Memory B cell (primary cell): Measurements from ENCODE around the gene TLX2.
A peak's percentile ranks its signal among the peaks of the same experiment; 100 is the strongest.
"Not testable (repeated sequence)": the region's sequence is repeated elsewhere in the genome, so short reads cannot be mapped to it uniquely, and the experiment has no call there.

Source experiments
- ATAC-seq: fragments of 150-1000 bp; cut with Tn5 transposase; 2 replicates; pipeline ENCODE4 v1.10.0; 2021; ENCODE audit warnings: low read depth, mild to moderate bottlenecking, moderate library complexity
- DNase-seq, 2 donors: peaks; one replicate each; pipeline ENCODE4 v3.0.0; 2022; ENCODE audit warnings: low spot score in 2 of 2
- H3K27ac Mint-ChIP-seq: one replicate; pipeline ENCODE4 v1.8.0; 2022; ENCODE audit warnings: mild to moderate bottlenecking, moderate library complexity, mixed read lengths
- H3K27me3 Mint-ChIP-seq: one replicate; pipeline ENCODE4 v1.8.0; 2022; ENCODE audit warnings: mixed read lengths
- H3K36me3 Mint-ChIP-seq: one replicate; pipeline ENCODE4 v1.8.0; 2022; ENCODE audit warnings: mild to moderate bottlenecking, mixed read lengths
- H3K4me1 Mint-ChIP-seq: one replicate; pipeline ENCODE4 v1.8.0; 2022; ENCODE audit warnings: mixed read lengths
- H3K4me3 Mint-ChIP-seq: one replicate; pipeline ENCODE4 v1.8.0; 2022; ENCODE audit warnings: mild to moderate bottlenecking, moderate library complexity, mixed read lengths
- H3K9me3 Mint-ChIP-seq: one replicate; pipeline ENCODE4 v1.8.0; 2022; ENCODE audit warnings: mixed read lengths

TLX2 gene

DNA sequence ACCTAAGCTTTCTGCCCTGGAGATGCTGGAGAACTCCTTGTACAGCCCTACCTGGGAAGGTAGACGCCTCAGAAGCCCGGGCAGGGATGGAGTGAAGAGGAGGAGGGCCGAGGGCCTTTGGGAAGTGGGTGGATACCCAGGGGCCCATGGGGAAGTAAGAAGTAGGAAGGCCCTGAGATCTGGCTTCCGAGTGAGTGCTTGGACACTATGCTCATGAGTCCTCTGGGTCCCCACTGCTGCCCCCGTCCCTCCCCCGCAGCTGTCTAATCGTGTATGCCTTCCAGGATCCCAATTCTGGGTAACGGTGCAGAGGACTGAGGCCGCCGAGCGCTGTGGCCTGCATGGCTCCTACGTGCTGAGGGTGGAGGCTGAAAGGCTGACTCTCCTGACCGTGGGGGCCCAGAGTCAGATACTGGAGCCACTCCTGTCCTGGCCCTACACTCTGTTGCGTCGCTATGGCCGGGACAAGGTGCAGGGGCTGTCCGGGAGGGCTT, 41.4 kb downstream of the TLX2 start:
- peaks cover 3% of the 10 kb centered on the region for H3K27me3 Mint-ChIP-seq

DNA sequence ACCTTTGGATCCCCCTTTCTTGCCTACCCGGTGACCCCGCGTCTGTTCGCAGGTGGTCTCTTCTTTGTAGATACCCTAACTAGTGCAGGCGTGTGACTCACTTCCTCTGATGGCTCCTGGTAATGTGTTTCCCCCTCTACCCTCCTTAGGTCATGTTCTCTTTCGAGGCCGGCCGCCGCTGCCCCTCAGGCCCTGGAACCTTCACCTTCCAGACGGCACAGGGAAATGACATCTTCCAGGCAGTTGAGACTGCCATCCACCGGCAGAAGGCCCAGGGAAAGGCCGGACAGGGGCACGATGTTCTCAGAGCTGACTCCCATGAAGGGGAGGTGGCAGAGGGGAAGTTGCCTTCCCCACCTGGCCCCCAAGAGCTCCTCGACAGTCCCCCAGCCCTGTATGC, 41.9 kb downstream of the TLX2 start:
- peak overlapping the region; percentile 92 for H3K4me3 Mint-ChIP-seq
- no peaks in the 10 kb centered on the region for H3K9me3 Mint-ChIP-seq
- H3K27ac Mint-ChIP-seq, result no peak overlapping the region
- DNase-seq (no peak), ATAC-seq (no peak)
- H3K27me3 Mint-ChIP-seq, result peaks cover 3% of the 10 kb centered on the region
- H3K4me1 Mint-ChIP-seq, result peaks cover 29% of the 10 kb centered on the region
- peaks cover 3% of the 10 kb centered on the region for H3K36me3 Mint-ChIP-seq

More for the DNA sequence above, 41.4 kb downstream of the TLX2 start:
- no peak for DNase-seq
- peak overlapping the region; percentile 92 for H3K4me3 Mint-ChIP-seq
- H3K9me3 Mint-ChIP-seq, result no peaks in the 10 kb centered on the region
- peaks cover 29% of the 10 kb centered on the region for H3K4me1 Mint-ChIP-seq
- peak overlapping the region; percentile 74 for H3K27ac Mint-ChIP-seq
- H3K36me3 Mint-ChIP-seq, result peaks cover 3% of the 10 kb centered on the region
- no peak for ATAC-seq

DNA sequence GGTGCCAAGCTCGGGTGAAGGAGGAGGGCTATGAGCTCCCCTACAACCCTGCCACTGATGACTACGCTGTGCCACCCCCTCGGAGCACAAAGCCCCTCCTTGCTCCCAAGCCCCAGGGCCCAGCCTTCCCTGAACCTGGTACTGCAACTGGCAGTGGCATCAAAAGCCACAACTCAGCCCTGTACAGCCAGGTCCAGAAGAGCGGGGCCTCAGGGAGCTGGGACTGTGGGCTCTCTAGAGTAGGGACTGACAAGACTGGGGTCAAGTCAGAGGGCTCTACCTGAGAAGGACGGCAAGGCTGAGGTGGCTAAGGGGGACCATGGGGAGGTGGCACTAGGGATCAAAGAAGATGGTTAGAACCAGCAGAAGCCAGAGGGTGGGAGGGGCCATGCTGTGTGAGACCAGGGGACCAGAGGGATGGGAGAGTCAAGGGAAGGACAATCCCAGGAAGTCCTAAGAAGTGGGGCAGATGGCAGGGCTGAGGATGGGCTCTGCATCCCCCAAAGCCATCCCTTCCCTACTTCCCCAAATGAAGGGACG, 42.7 kb downstream of the TLX2 start:
- no peaks in the 10 kb centered on the region for H3K27me3 Mint-ChIP-seq
- H3K36me3 Mint-ChIP-seq, result peaks cover 3% of the 10 kb centered on the region
- peaks cover 23% of the 10 kb centered on the region for H3K4me1 Mint-ChIP-seq
- no peaks in the 10 kb centered on the region for H3K9me3 Mint-ChIP-seq
- no peak for ATAC-seq
- DNase-seq, result no peak
- peak overlapping the region; percentile 70 for H3K27ac Mint-ChIP-seq
- H3K4me3 Mint-ChIP-seq, result no peak overlapping the region

DNA sequence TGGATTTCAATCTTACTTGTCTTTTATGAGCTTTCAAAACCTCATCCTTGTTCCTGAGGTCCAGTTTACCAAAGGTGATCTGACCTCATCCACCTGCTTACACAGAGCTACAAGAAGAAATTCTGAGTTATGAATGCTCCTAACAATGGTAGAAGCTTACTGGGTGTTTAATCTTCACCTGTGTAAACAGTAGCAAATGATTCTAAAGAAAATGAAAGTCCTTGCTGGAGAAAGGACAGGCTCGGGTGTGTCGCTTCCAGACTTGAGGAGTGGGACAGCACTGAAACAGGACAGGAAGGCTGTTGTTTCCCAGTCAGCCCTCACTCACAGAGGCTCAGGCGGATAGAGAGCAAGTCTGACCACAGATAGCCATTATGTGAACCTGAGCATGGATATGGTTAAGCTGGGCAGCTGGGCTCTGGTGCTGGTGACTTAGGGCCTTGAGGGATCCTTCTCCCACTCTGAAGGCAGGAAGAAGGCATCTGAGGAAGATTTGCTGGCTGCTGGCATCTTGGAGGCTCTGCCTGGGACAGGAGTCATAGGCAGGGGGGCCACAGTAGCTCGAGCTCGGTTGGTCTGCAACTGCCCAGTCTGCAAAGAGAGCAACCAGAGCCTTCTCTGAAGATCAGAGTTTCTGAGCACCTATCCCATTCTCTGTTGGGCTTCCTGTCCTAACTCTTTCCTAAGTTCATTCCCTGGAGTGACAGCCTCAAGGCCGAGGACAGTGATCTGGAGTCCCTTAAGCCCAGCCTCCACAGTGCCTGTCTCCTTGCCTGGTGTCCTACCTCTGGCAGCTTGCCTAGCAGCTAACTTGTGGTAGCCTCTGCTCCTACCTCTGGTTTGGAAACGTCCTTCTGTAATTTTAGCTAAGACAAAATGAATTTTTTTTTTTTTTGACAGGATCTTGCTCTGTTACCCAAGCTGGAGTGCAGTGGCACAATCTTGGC, 44.3 kb downstream of the TLX2 start:
- ATAC-seq (no peak), DNase-seq (no peak)
- Mint-ChIP-seq H3K27ac (no peak overlapping the region), H3K4me3 (no peak overlapping the region), H3K9me3 (no peaks in the 10 kb centered on the region), H3K4me1 (peaks cover 11% of the 10 kb centered on the region), H3K36me3 (peaks cover 3% of the 10 kb centered on the region), H3K27me3 (no peaks in the 10 kb centered on the region)

DNA sequence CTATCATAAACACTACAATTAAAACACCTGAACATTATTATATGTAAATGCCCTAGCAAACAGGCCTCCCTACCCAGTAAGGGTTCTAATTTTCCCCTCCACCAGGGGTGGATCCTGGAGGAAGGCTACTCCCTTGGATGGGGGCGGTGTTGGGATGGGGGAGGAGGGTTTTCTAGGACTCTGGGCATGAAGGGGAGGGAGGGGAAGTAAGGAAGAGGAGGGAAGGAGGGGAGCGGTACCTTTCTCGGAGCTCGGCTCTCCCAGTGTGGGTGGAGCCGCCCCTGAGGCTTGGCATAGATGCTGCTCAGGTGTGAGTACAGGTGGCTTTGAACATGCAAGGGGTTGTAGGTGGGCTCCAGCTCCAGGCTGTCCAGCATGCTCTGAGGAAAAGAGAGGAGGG, 45.7 kb downstream of the TLX2 start:
- ATAC-seq (no peak), DNase-seq (no peak)
- no peaks in the 10 kb centered on the region for H3K9me3 Mint-ChIP-seq
- H3K27ac Mint-ChIP-seq, result peak overlapping the region; percentile 50
- peaks cover 3% of the 10 kb centered on the region for H3K36me3 Mint-ChIP-seq
- H3K4me3 Mint-ChIP-seq, result no peak overlapping the region
- peaks cover 9% of the 10 kb centered on the region for H3K4me1 Mint-ChIP-seq
- no peaks in the 10 kb centered on the region for H3K27me3 Mint-ChIP-seq

DNA sequence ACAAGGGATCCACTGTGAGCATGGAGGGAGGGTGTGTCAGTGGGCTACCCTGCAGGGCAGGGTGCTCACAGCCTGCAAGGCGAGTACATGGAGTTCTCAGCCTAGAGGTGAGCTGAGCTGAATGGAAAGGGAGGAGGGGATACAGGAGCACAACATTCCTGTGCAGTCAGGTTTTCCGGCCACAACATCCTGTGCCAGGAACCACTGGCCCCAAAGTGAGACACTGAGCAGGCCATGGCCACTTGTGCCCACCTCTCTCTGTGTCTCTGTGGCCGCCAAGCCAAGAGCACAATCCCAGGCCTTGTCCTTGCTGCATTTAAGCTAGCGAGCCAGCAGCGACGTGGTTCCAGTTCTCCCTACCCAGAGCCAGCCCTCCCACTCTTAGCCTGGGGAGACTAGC, 46.3 kb downstream of the TLX2 start:
- ATAC-seq (no peak), DNase-seq (no peak)
- H3K27me3 Mint-ChIP-seq, result no peaks in the 10 kb centered on the region
- H3K4me3 Mint-ChIP-seq, result no peak overlapping the region
- H3K36me3 Mint-ChIP-seq, result peaks cover 3% of the 10 kb centered on the region
- peak overlapping the region; percentile 50 for H3K27ac Mint-ChIP-seq
- H3K9me3 Mint-ChIP-seq, result no peaks in the 10 kb centered on the region
- peaks cover 9% of the 10 kb centered on the region for H3K4me1 Mint-ChIP-seq

- H3K27ac Mint-ChIP-seq, H3K4me1 Mint-ChIP-seq, DNase-seq, H3K27me3 Mint-ChIP-seq, H3K4me3 Mint-ChIP-seq, H3K36me3 Mint-ChIP-seq, H3K9me3 Mint-ChIP-seq, ATAC-seq: not testable (repeated sequence)
Observed at GRCh38 chr2:74561022-74561421, 46.8 kb downstream of the TLX2 start.

DNA sequence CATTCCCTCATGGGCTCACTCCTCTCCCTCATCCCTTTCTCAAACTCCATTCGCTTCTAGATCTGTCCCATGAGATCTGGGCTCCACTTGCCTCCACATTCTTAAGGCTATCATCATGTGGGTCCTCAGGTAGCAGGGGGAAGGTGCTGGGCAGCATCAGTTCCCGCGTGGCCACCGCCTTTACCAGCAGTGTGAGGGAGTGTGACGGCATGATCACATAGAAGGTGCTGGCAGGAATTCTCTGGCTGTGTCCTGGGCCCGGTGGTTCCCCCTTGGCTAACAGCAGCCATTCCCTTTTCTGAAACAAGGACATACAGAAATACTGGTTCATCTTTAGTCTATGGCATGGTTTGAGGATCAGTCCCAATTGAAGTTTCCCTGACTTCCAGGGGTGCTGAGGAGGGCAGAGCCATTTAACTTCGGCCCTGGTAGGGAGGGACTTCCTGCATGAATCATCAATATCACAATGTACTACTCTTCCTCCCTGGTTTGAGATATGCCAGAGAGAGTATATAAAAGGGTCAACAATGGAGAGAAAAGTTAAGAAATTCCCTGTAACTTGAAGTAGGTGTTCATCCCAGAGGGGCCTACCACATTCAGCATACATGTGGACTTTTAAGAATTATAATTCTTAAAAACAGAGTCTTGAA, 48.0 kb downstream of the TLX2 start:
- DNase-seq (no peak), ATAC-seq (no peak)
- Mint-ChIP-seq H3K27me3 (no peaks in the 10 kb centered on the region), H3K27ac (no peak overlapping the region), H3K9me3 (no peaks in the 10 kb centered on the region), H3K4me1 (peaks cover 3% of the 10 kb centered on the region), H3K4me3 (no peak overlapping the region), H3K36me3 (no peaks in the 10 kb centered on the region)

DNA sequence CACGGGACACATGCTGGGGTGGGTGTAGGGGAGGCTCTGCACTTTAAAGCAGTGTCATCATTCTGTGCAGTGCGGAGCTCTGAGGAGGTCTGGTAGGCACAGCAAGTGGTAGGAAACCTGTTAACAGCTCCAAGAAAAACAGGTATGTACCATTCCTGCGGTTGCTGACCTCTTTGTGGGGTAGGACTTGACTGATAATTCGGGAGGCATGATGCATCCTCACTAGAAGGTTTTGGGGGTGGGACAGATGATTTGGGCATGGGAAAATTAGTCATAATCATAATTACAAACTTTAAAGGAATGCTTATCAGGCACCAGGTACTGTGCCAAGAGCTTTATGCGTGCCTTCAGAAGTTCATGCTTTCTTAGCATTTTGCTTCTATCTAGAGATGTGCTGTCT, 50.0 kb downstream of the TLX2 start:
- Mint-ChIP-seq H3K9me3 (no peaks in the 10 kb centered on the region), H3K36me3 (no peaks in the 10 kb centered on the region), H3K27ac (no peak overlapping the region), H3K4me1 (peaks cover 6% of the 10 kb centered on the region), H3K4me3 (no peak overlapping the region), H3K27me3 (no peaks in the 10 kb centered on the region)
- ATAC-seq, result no peak
- DNase-seq, result no peak

GRCh38 chr2:74566076-74566753, 52.0 kb downstream of the TLX2 start:
- peaks cover 7% of the 10 kb centered on the region for H3K4me1 Mint-ChIP-seq
- no peak for ATAC-seq
- H3K4me3 Mint-ChIP-seq, result no peak overlapping the region

DNA sequence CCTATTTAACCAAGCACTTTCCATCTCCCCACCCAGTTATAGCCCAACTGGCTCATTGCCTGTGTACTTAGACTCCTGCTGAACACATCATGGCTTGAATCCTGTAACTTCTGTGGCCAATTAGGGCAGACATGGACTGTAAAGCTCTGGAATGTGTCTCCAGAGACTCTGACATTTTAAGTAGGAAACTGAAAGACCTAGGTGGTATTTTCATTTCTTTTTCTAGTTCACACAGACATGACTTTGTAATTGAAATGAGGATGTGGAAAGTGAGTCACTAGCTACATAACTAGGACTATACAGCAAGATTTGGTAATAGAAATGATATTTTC, 52.5 kb downstream of the TLX2 start:
- no peaks in the 10 kb centered on the region for H3K36me3 Mint-ChIP-seq
- DNase-seq, result no peak
- ATAC-seq, result no peak
- no peaks in the 10 kb centered on the region for H3K27me3 Mint-ChIP-seq
- peaks cover 7% of the 10 kb centered on the region for H3K4me1 Mint-ChIP-seq
- no peaks in the 10 kb centered on the region for H3K9me3 Mint-ChIP-seq
- H3K4me3 Mint-ChIP-seq, result no peak overlapping the region
- no peak overlapping the region for H3K27ac Mint-ChIP-seq

More at GRCh38 chr2:74566076-74566753, 52.0 kb downstream of the TLX2 start:
- DNase-seq, result no peak
- no peaks in the 10 kb centered on the region for H3K27me3 Mint-ChIP-seq
- H3K27ac Mint-ChIP-seq, result no peak overlapping the region
- H3K36me3 Mint-ChIP-seq, result no peaks in the 10 kb centered on the region
- H3K9me3 Mint-ChIP-seq, result no peaks in the 10 kb centered on the region
